Measurements from ENCODE around the gene BBLN.

DNA sequence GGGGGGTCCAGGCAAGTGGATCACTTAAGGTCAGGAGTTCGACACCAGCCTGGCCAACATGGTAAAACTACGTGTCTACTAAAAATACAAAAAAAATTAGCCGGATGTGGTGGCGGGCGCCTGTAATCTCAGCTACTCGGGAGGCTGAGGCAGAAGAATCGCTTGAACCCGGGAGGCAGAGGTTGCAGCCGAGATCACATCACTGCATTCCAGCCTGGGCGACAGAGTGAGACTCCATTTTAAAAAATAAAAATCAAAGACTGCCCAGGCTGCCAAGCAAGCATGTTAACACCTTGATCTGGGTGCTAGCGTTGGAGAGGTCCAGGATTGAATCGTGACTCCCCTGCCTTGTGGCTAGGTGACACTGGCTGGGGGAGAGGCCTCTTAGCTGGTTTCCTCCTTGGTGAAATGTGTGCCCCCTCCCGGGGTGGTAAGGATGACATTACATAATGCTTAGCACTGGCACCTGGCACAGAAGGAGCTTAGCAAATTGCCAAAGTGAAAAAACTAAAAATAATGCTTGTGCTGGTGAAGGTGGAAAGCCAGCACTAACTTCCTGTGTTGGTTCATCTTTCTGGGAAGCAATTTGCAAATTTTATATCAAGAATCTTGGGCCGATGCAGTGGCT, 33.5 kb downstream of the BBLN start:
- TF ChIP-seq CTCF (IDR thresholded peaks at IDR 0.05), result no peak
- TF ChIP-seq EZH2 (IDR thresholded peaks at IDR 0.05; ENCODE audit: borderline replicate concordance, insufficient read depth, low read depth, low read length, poor library complexity, severe bottlenecking), result no peak

Measured in B cell (primary cell).